GM12872 (cell line): ENCODE measurements around the gene MAGEA2B.
"Not testable (repeated sequence)": the region's sequence is repeated elsewhere in the genome, so short reads cannot be mapped to it uniquely, and the experiment has no call there.

Experiments
- CTCF ChIP-seq: IDR thresholded peaks from 3 replicates; pipeline ENCODE4 v1.5.1; 2011; ENCODE audit warnings: low read depth, mild to moderate bottlenecking, low read length, moderate library complexity; ENCODE audit not compliant: insufficient read depth

Gene MAGEA2B

GRCh38 chrX:152713815-152714787 is at the start of gene MAGEA2B:
Gene MAGEA2B, plus strand, starts transcription at chrX:152714628. Its CDS starts 2,479 bp downstream, at chrX:152717107.
- not testable (repeated sequence) for TF ChIP-seq CTCF

- no peak for TF ChIP-seq CTCF
Observed at GRCh38 chrX:152674135-152674534, 40.3 kb upstream of the MAGEA2B start.

GRCh38 chrX:152697952-152698931 is 16.2 kb upstream of the MAGEA2B start, which contains the start of gene MAGEA3:
Gene MAGEA3, plus strand, starts transcription at chrX:152698794. Its CDS starts 2,039 bp downstream, at chrX:152700833.
- not testable (repeated sequence) for TF ChIP-seq CTCF

- TF ChIP-seq CTCF = not testable (repeated sequence)
Observed at GRCh38 chrX:152709173-152709572, 5.3 kb upstream of the MAGEA2B start, which contains the start of gene CSAG2. Gene CSAG2, minus strand, starts transcription at chrX:152709273. Its CDS starts 161 bp downstream, at chrX:152709112.

GRCh38 chrX:152725409-152725808 is 11.0 kb downstream of the MAGEA2B start:
- TF ChIP-seq CTCF = no peak

GRCh38 chrX:152733261-152733975 is 19.0 kb downstream of the MAGEA2B start, which contains the start of the genes CSAG1 and MAGEA12:
Gene CSAG1, minus strand, starts transcription at chrX:152733721. Its CDS starts 1,261 bp downstream, at chrX:152732460.
Gene MAGEA12, plus strand, starts transcription at chrX:152733757. Its CDS starts 2,405 bp downstream, at chrX:152736162.
- no peak for TF ChIP-seq CTCF
